Measurements from ENCODE around the gene PHKA2.

- TF ChIP-seq FOXA1 (IDR thresholded peaks at IDR 0.05) (no peak), RAD21 (IDR thresholded peaks at IDR 0.05) (no peak), EGR1 (IDR thresholded peaks at IDR 0.05; ENCODE audit: low read depth in 2 of 2) (no peak), REST (IDR thresholded peaks at IDR 0.05) (no peak), SP1 (IDR thresholded peaks at IDR 0.05) (no peak), YY1 (IDR thresholded peaks at IDR 0.05) (no peak), NR2F2 (IDR thresholded peaks at IDR 0.05) (no peak), TAF1 (conservative IDR thresholded peaks at IDR 0.05) (no peak)
- TF ChIP-seq, protein P1, sequence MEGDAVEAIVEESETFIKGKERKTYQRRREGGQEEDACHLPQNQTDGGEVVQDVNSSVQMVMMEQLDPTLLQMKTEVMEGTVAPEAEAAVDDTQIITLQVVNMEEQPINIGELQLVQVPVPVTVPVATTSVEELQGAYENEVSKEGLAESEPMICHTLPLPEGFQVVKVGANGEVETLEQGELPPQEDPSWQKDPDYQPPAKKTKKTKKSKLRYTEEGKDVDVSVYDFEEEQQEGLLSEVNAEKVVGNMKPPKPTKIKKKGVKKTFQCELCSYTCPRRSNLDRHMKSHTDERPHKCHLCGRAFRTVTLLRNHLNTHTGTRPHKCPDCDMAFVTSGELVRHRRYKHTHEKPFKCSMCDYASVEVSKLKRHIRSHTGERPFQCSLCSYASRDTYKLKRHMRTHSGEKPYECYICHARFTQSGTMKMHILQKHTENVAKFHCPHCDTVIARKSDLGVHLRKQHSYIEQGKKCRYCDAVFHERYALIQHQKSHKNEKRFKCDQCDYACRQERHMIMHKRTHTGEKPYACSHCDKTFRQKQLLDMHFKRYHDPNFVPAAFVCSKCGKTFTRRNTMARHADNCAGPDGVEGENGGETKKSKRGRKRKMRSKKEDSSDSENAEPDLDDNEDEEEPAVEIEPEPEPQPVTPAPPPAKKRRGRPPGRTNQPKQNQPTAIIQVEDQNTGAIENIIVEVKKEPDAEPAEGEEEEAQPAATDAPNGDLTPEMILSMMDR (IDR thresholded peaks at IDR 0.05; ENCODE audit: low read depth, low read length, missing input control) = no peak
- TF ChIP-seq, protein P2, sequence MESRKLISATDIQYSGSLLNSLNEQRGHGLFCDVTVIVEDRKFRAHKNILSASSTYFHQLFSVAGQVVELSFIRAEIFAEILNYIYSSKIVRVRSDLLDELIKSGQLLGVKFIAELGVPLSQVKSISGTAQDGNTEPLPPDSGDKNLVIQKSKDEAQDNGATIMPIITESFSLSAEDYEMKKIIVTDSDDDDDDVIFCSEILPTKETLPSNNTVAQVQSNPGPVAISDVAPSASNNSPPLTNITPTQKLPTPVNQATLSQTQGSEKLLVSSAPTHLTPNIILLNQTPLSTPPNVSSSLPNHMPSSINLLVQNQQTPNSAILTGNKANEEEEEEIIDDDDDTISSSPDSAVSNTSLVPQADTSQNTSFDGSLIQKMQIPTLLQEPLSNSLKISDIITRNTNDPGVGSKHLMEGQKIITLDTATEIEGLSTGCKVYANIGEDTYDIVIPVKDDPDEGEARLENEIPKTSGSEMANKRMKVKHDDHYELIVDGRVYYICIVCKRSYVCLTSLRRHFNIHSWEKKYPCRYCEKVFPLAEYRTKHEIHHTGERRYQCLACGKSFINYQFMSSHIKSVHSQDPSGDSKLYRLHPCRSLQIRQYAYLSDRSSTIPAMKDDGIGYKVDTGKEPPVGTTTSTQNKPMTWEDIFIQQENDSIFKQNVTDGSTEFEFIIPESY (IDR thresholded peaks at IDR 0.05) = no peak
- TF ChIP-seq, protein P3, sequence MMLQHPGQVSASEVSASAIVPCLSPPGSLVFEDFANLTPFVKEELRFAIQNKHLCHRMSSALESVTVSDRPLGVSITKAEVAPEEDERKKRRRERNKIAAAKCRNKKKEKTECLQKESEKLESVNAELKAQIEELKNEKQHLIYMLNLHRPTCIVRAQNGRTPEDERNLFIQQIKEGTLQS (IDR thresholded peaks at IDR 0.05) = no peak
- TF ChIP-seq, protein P4, sequence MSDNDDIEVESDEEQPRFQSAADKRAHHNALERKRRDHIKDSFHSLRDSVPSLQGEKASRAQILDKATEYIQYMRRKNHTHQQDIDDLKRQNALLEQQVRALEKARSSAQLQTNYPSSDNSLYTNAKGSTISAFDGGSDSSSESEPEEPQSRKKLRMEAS (IDR thresholded peaks at IDR 0.05) = no peak
Observed at GRCh38 chrX:18937173-18937572, 46.7 kb downstream of the PHKA2 start.

Data from liver (tissue), 3 donors.